ENCODE data around the gene PIK3AP1.

The PIK3AP1 gene

DNA sequence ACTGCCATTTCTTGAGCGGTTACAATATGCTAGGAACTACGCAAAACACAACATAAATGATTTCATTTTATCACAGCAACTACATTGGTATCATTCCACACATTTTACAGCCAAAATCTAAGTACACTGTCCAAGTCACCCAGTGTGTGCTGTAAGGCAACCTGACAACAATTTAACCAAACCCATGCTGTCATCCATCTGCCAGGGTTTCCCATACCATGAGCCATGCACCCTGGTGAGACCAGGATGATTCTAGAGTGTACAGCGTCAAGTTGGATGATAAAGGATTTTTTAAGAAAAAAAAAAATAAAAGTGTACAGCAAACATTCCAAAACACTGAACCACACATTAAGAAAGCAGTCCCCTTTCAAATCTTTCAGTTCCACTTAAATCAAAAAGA, 52.9 kb downstream of the PIK3AP1 start:
- in situ Hi-C loops (cut with HindIII; ENCODE audit: low sequenced_read_pairs): no loop called here
- TF ChIP-seq, protein P1, sequence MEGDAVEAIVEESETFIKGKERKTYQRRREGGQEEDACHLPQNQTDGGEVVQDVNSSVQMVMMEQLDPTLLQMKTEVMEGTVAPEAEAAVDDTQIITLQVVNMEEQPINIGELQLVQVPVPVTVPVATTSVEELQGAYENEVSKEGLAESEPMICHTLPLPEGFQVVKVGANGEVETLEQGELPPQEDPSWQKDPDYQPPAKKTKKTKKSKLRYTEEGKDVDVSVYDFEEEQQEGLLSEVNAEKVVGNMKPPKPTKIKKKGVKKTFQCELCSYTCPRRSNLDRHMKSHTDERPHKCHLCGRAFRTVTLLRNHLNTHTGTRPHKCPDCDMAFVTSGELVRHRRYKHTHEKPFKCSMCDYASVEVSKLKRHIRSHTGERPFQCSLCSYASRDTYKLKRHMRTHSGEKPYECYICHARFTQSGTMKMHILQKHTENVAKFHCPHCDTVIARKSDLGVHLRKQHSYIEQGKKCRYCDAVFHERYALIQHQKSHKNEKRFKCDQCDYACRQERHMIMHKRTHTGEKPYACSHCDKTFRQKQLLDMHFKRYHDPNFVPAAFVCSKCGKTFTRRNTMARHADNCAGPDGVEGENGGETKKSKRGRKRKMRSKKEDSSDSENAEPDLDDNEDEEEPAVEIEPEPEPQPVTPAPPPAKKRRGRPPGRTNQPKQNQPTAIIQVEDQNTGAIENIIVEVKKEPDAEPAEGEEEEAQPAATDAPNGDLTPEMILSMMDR (IDR thresholded peaks at IDR 0.05; ENCODE audit: low read depth, low read length, missing control alignments): no peak
- no peak overlapping the region for H3K4me3 ChIP-seq (ENCODE audit: low read depth, low read length)
- no peak for DNase-seq (ENCODE audit: low read depth)

DNA sequence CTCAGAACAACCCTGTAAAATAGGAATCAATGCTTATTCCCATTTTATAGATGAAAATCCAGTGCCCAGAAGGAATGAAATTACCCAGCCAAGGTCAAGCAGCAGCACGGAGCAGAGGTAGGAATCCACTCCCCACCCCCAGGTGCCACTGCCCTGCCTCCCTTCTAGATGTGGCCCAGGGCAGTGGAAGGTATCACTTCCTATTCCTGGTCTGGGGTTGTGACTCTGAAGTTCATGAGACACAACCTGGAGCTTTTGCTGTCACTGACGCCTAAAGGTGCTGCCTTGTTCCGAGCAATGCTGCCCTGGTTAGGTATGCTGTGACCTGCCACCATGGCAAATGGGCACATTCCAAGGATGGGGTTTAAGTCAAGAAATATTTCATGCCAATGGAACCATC, 53.6 kb downstream of the PIK3AP1 start:
- in situ Hi-C loops (cut with HindIII; ENCODE audit: low sequenced_read_pairs): no loop called here
- TF ChIP-seq, protein P1 (IDR thresholded peaks at IDR 0.05; ENCODE audit: low read depth, low read length, missing control alignments): no peak
- H3K4me3 ChIP-seq (ENCODE audit: low read depth, low read length): no peak overlapping the region
- no peak for DNase-seq (ENCODE audit: low read depth)

GRCh38 chr10:96665306-96665705, 55.0 kb downstream of the PIK3AP1 start:
- DNase-seq (ENCODE audit: low read depth): no peak
- TF ChIP-seq, protein P1 (IDR thresholded peaks at IDR 0.05; ENCODE audit: low read depth, low read length, missing control alignments): no peak
- in situ Hi-C loops (cut with HindIII; ENCODE audit: low sequenced_read_pairs): no loop called here
- H3K4me3 ChIP-seq (ENCODE audit: low read depth, low read length): no peak overlapping the region

DNA sequence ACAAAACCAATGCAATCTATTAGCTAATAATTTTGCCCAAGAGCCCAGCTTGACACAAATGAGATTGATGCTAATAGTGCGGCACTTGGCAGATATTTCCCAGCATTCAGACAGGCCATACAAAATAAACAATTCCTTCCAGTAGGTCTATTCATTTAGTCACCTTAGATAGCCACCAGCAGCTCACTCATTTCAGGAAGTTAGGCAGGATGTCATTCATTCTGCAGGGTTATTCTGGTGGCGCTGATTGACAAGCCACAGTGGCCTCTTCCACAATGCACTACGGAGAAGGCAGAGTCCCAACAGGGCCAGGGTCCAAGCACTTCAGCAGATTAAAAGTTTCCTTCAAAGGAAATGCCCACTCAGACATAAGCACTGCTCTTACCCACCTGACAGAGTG, 55.8 kb downstream of the PIK3AP1 start:
- no peak for DNase-seq (ENCODE audit: low read depth)
- TF ChIP-seq, protein P1 (IDR thresholded peaks at IDR 0.05; ENCODE audit: low read depth, low read length, missing control alignments): no peak
- in situ Hi-C loops (cut with HindIII; ENCODE audit: low sequenced_read_pairs): no loop called here

DNA sequence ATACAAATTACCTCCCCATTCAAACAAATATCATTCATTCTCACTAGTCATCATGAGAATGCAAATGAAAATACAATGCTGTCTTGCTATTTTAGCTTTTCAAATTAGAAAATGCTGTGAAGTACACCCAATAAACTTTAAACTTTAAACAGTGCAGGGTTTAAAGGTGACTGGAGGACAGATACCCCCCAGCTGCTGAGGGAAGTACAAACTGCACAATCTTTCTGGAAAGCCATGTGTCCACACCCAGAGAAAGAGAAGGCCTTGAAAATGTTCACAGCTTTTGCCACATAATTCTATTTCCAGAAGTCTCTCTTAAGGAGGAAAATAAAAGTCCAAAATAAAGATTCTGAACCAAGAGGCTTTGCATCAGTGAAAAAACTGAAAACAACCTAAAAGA, 56.5 kb downstream of the PIK3AP1 start:
- in situ Hi-C loops (cut with HindIII; ENCODE audit: low sequenced_read_pairs): no loop called here
- TF ChIP-seq, protein P1 (IDR thresholded peaks at IDR 0.05; ENCODE audit: low read depth, low read length, missing control alignments): no peak
- no peak for DNase-seq (ENCODE audit: low read depth)
- H3K4me3 ChIP-seq (ENCODE audit: low read depth, low read length): no peak overlapping the region

More for the DNA sequence above, 55.8 kb downstream of the PIK3AP1 start:
- no peak overlapping the region for H3K4me3 ChIP-seq (ENCODE audit: low read depth, low read length)

DNA sequence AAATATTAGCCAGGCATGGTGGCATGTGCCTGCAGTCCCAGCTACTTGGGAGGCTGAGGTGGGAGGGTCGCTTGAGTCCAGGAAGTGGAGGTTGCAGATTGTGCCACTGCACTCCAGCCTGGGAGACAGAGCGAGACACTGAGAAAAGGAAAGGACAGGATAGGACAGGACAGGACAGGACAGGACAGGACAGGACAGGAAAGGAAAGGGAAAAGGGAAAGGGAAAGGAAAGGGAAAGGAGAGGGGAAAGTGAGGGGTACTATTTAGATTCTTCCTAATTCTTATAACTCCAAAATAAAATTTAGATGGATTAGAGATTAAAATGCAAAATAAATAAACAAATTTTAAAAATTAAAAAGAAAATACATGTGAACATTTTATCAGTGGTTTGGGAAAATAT, 58.7 kb downstream of the PIK3AP1 start:
- no peak for DNase-seq (ENCODE audit: low read depth)
- TF ChIP-seq, protein P1 (IDR thresholded peaks at IDR 0.05; ENCODE audit: low read depth, low read length, missing control alignments): no peak
- H3K4me3 ChIP-seq (ENCODE audit: low read depth, low read length): no peak overlapping the region
- in situ Hi-C loops (cut with HindIII; ENCODE audit: low sequenced_read_pairs): no loop called here

DNA sequence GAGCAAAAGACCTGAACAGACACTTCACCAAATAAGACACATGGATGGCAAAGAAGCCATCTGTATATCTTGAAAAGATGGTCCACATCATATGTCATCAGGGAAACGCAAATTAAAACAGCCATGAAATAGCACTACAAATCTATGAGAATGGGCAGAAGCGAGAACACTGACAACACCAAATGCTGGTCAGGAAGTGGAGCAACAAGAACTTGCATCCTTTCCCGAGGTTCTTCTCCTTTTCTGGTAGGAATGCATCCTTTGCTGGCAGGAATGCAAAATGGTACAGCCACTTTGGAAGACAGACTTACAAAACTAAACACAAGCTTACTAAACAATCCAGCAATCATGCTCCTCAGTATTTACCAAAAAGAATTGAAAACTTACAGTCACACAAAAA, 60.0 kb downstream of the PIK3AP1 start:
- TF ChIP-seq, protein P1 (IDR thresholded peaks at IDR 0.05; ENCODE audit: low read depth, low read length, missing control alignments): no peak
- no peak for DNase-seq (ENCODE audit: low read depth)
- in situ Hi-C loops (cut with HindIII; ENCODE audit: low sequenced_read_pairs): no loop called here
- H3K4me3 ChIP-seq (ENCODE audit: low read depth, low read length): no peak overlapping the region

Measured in astrocyte of the cerebellum (primary cell).